ENCODE results near the gene MICAL3.

Gene MICAL3

GRCh38 chr22:17853073-17853472 lies 171.3 kb downstream of the MICAL3 start:
- DNase-seq = peak in 1 of 2 donors; percentile 32
- H2BK12ac ChIP-seq (ENCODE audit: low read length) = no peak overlapping the region
- peaks cover 2% of the 10 kb centered on the region for H3K9me3 ChIP-seq (ENCODE audit: insufficient read depth, low read depth, low read length)
- H3K4me1 ChIP-seq (ENCODE audit: control insufficient read depth in 1 of 2, insufficient read depth in 2 of 2, low read length in 2 of 2) = peaks cover 1 to 3% of the 10 kb centered on the region in 2 experiments
- no CpG with 5 or more reads among the region's 6 CpGs for WGBS (ENCODE audit: extremely low coverage, insufficient coverage, insufficient read length)
- no peaks in the 10 kb centered on the region for H3K79me2 ChIP-seq (ENCODE audit: control insufficient read depth, insufficient read depth, low read length, poor library complexity)
- no peak overlapping the region for H3K14ac ChIP-seq (ENCODE audit: low read length)
- no peak overlapping the region for H3K4me3 ChIP-seq (ENCODE audit: low read depth, low read length)
- H4K12ac ChIP-seq (ENCODE audit: low read depth, low read length) = no peak overlapping the region
- H3K4ac ChIP-seq (ENCODE audit: low read depth, low read length) = no peak overlapping the region
- H3K79me1 ChIP-seq (ENCODE audit: low read length) = no peaks in the 10 kb centered on the region
- no peak overlapping the region for H4K91ac ChIP-seq (ENCODE audit: low read depth, low read length)
- H2BK5ac ChIP-seq (ENCODE audit: low read depth, low read length, poor library complexity) = no peak overlapping the region
- no peak overlapping the region for H2AK5ac ChIP-seq (ENCODE audit: low read length)
- no peak overlapping the region for H3K4me2 ChIP-seq (ENCODE audit: low read length)
- H3K36me3 ChIP-seq (ENCODE audit: control insufficient read depth in 1 of 2, insufficient read depth in 2 of 2, low read length in 2 of 2) = peaks cover 12 to 13% of the 10 kb centered on the region in 2 experiments
- no peak overlapping the region for H2BK120ac ChIP-seq (ENCODE audit: insufficient read depth, low read length, poor library complexity)
- H3K18ac ChIP-seq (ENCODE audit: low read length) = no peak overlapping the region
- H3K27ac ChIP-seq (ENCODE audit: low read depth, low read length) = no peak overlapping the region
- H2AFZ ChIP-seq (ENCODE audit: insufficient read depth, low read length, poor library complexity) = no peak overlapping the region
- no peaks in the 10 kb centered on the region for H3K27me3 ChIP-seq (ENCODE audit: insufficient read depth, low read length)
- H3K9ac ChIP-seq (ENCODE audit: low read length) = no peak overlapping the region
- no peak overlapping the region for H3K23ac ChIP-seq (ENCODE audit: low read length)
- no peak overlapping the region for H4K8ac ChIP-seq (ENCODE audit: low read depth, low read length)

- WGBS (ENCODE audit: extremely low coverage, insufficient coverage, insufficient read length) = no CpG with 5 or more reads among the region's 14 CpGs
- no peak overlapping the region for H3K14ac ChIP-seq (ENCODE audit: low read length)
- H2BK5ac ChIP-seq (ENCODE audit: low read depth, low read length, poor library complexity) = no peak overlapping the region
These were observed 172.6 kb downstream of the MICAL3 start for GRCh38 chr22:17851759-17852158.

GRCh38 chr22:17847360-17848078 lies 176.8 kb downstream of the MICAL3 start:
- WGBS (ENCODE audit: extremely low coverage, insufficient coverage, insufficient read length) = no CpG with 5 or more reads among the region's 18 CpGs
- Histone ChIP-seq H3K79me2 (ENCODE audit: control insufficient read depth, insufficient read depth, low read length, poor library complexity) (no peaks in the 10 kb centered on the region), H3K79me1 (ENCODE audit: low read length) (peaks cover 9% of the 10 kb centered on the region), H4K8ac (ENCODE audit: low read depth, low read length) (peak overlapping the region; percentile 4), H2BK120ac (ENCODE audit: insufficient read depth, low read length, poor library complexity) (peak overlapping the region; percentile 48), H3K4me3 (ENCODE audit: low read depth, low read length) (no peak overlapping the region), H3K4me1 (ENCODE audit: control insufficient read depth in 1 of 2, insufficient read depth in 2 of 2, low read length in 2 of 2) (peaks cover 26 to 32% of the 10 kb centered on the region in 2 experiments), H3K23ac (ENCODE audit: low read length) (no peak overlapping the region), H3K4me2 (ENCODE audit: low read length) (no peak overlapping the region), H2BK12ac (ENCODE audit: low read length) (peak overlapping the region; percentile 87), H3K27me3 (ENCODE audit: insufficient read depth, low read length) (no peaks in the 10 kb centered on the region), H3K36me3 (ENCODE audit: control insufficient read depth in 1 of 2, insufficient read depth in 2 of 2, low read length in 2 of 2) (no peaks in the 10 kb centered on the region), H3K9me3 (ENCODE audit: insufficient read depth, low read depth, low read length) (peaks cover 1% of the 10 kb centered on the region), H3K27ac (ENCODE audit: low read depth, low read length) (no peak overlapping the region), H2BK5ac (ENCODE audit: low read depth, low read length, poor library complexity) (no peak overlapping the region), H2AK5ac (ENCODE audit: low read length) (peak overlapping the region; percentile 48), H4K91ac (ENCODE audit: low read depth, low read length) (peak overlapping the region; percentile 30), H3K14ac (ENCODE audit: low read length) (peak overlapping the region; percentile 68), H3K9ac (ENCODE audit: low read length) (no peak overlapping the region), H2AFZ (ENCODE audit: insufficient read depth, low read length, poor library complexity) (no peak overlapping the region), H3K18ac (ENCODE audit: low read length) (peak overlapping the region; percentile 47), H4K12ac (ENCODE audit: low read depth, low read length) (no peak overlapping the region), H3K4ac (ENCODE audit: low read depth, low read length) (no peak overlapping the region)
- DNase-seq = peak; percentile 100

More at GRCh38 chr22:17851759-17852158, 172.6 kb downstream of the MICAL3 start:
- DNase-seq = no peak
- no peak overlapping the region for H4K12ac ChIP-seq (ENCODE audit: low read depth, low read length)
- H3K27ac ChIP-seq (ENCODE audit: low read depth, low read length) = no peak overlapping the region
- H2AK5ac ChIP-seq (ENCODE audit: low read length) = no peak overlapping the region
- H3K4me2 ChIP-seq (ENCODE audit: low read length) = no peak overlapping the region
- H3K4ac ChIP-seq (ENCODE audit: low read depth, low read length) = no peak overlapping the region
- H4K8ac ChIP-seq (ENCODE audit: low read depth, low read length) = no peak overlapping the region
- no peak overlapping the region for H3K18ac ChIP-seq (ENCODE audit: low read length)
- H3K36me3 ChIP-seq (ENCODE audit: control insufficient read depth in 1 of 2, insufficient read depth in 2 of 2, low read length in 2 of 2) = peaks cover 10 to 13% of the 10 kb centered on the region in 2 experiments
- no peak overlapping the region for H3K23ac ChIP-seq (ENCODE audit: low read length)
- H4K91ac ChIP-seq (ENCODE audit: low read depth, low read length) = no peak overlapping the region
- H3K79me1 ChIP-seq (ENCODE audit: low read length) = peaks cover 6% of the 10 kb centered on the region
- no peak overlapping the region for H2AFZ ChIP-seq (ENCODE audit: insufficient read depth, low read length, poor library complexity)
- peaks cover 9 to 15% of the 10 kb centered on the region in 2 experiments for H3K4me1 ChIP-seq (ENCODE audit: control insufficient read depth in 1 of 2, insufficient read depth in 2 of 2, low read length in 2 of 2)
- H2BK12ac ChIP-seq (ENCODE audit: low read length) = no peak overlapping the region
- H3K4me3 ChIP-seq (ENCODE audit: low read depth, low read length) = no peak overlapping the region
- no peak overlapping the region for H2BK120ac ChIP-seq (ENCODE audit: insufficient read depth, low read length, poor library complexity)
- H3K9ac ChIP-seq (ENCODE audit: low read length) = no peak overlapping the region
- no peaks in the 10 kb centered on the region for H3K27me3 ChIP-seq (ENCODE audit: insufficient read depth, low read length)
- H3K79me2 ChIP-seq (ENCODE audit: control insufficient read depth, insufficient read depth, low read length, poor library complexity) = no peaks in the 10 kb centered on the region
- no peaks in the 10 kb centered on the region for H3K9me3 ChIP-seq (ENCODE audit: insufficient read depth, low read depth, low read length)

GRCh38 chr22:17846326-17846992 lies 177.9 kb downstream of the MICAL3 start:
- Histone ChIP-seq H2BK5ac (ENCODE audit: low read depth, low read length, poor library complexity) (peak overlapping the region; percentile 21), H3K23ac (ENCODE audit: low read length) (no peak overlapping the region), H3K9me3 (ENCODE audit: insufficient read depth, low read depth, low read length) (peaks cover 3% of the 10 kb centered on the region), H4K12ac (ENCODE audit: low read depth, low read length) (no peak overlapping the region), H3K4me2 (ENCODE audit: low read length) (no peak overlapping the region), H3K4me1 (ENCODE audit: control insufficient read depth in 1 of 2, insufficient read depth in 2 of 2, low read length in 2 of 2) (peaks cover 35% of the 10 kb centered on the region in 2 experiments), H2AK5ac (ENCODE audit: low read length) (peak overlapping the region; percentile 11), H2BK12ac (ENCODE audit: low read length) (peak overlapping the region; percentile 27), H3K4ac (ENCODE audit: low read depth, low read length) (no peak overlapping the region), H3K27ac (ENCODE audit: low read depth, low read length) (peak overlapping the region; percentile 74), H3K79me1 (ENCODE audit: low read length) (peaks cover 9% of the 10 kb centered on the region), H3K27me3 (ENCODE audit: insufficient read depth, low read length) (no peaks in the 10 kb centered on the region), H2BK120ac (ENCODE audit: insufficient read depth, low read length, poor library complexity) (peak overlapping the region; percentile 68), H4K8ac (ENCODE audit: low read depth, low read length) (peak overlapping the region; percentile 48), H3K14ac (ENCODE audit: low read length) (peak overlapping the region; percentile 55), H3K79me2 (ENCODE audit: control insufficient read depth, insufficient read depth, low read length, poor library complexity) (no peaks in the 10 kb centered on the region), H3K4me3 (ENCODE audit: low read depth, low read length) (no peak overlapping the region), H4K91ac (ENCODE audit: low read depth, low read length) (peak overlapping the region; percentile 59), H3K9ac (ENCODE audit: low read length) (no peak overlapping the region), H3K18ac (ENCODE audit: low read length) (peak overlapping the region; percentile 37), H3K36me3 (ENCODE audit: control insufficient read depth in 1 of 2, insufficient read depth in 2 of 2, low read length in 2 of 2) (no peaks in the 10 kb centered on the region), H2AFZ (ENCODE audit: insufficient read depth, low read length, poor library complexity) (no peak overlapping the region)
- WGBS (ENCODE audit: extremely low coverage, insufficient coverage, insufficient read length) = no CpG with 5 or more reads among the region's 13 CpGs
- DNase-seq = peak; percentile 48 to 58
